SK-N-DZ (cell line): ENCODE results near the gene RPL5.

Experiments used
- DNase-seq: peaks from one replicate; pipeline ENCODE4 v3.0.0-alpha.2; 2015; ENCODE audit warnings: low spot score

RPL5 gene

DNA sequence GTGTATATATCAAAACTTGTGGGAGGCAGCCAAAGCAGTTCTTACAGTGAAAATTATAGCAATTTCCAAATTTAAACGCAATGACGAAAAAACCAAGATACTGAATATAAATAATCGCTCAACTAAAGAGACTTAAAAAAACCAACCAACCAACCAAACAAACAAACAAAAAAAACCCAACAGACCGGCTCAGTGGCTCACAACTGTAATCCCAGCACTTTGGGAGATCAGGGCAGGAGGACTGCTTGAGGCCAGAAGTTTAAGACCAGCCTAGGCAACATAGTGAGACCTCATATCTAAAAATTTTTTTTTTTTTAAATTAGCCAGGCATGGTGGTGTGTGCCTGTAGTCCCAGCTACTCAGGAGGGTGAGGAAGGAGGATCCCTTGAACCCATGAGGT is 23.4 kb downstream of the RPL5 start:
- DNase-seq = no peak

DNA sequence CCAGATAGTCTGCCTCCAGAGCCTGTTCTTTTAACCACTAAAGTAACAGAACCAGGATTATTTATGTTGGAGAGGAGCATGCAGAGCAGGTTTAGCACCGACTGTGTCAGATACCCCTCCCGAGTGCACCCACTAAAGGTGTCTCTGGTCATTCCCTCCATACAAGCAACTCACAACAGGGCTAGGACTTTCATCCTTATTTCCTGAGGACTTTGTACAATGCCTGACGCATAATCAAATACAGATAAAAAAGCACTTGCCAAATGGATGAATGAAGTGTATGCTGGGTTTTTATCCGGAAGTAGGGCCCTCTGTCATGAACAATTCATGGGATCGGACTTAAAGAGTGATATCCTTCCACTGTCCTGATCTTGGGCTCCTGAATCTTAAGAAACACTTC is 26.0 kb downstream of the RPL5 start:
- no peak for DNase-seq

DNA sequence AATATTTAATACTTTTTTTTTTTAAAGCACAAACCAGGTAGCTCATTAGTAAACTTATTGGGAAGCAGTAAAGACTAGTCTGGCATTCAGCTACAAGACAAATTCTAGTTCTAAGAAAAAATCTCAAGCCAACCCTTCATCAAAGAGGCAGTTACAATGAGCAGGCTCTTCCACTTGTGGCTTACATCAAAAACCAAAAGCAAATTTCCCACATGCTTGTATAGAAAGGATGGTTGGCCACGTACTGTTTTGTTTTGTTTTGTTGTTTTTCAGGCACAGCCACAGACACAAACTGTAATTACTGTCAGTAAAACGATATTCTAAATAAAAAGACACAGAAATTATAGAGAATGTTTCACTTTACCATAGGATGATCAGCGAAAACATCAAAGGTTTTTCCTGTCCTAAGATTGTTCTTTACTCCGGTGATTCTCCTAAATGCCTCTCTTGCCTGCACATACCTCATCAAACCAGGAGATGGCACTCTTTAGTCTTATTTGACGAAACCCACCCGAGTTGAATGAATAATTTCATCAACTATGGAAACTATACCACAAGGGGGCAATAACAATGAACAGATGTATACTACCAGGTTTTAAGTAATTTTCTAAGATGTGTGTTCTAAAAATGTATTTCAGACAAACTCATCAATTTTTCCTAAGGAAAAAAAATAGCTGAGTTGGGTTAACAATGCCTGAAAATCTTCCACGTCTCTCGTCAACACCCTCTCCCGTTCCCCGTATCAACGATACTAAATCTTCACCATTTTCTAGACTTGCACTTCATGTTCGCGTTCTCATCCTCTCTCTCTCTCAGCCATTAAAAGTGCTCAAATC is 26.9 kb downstream of the RPL5 start:
- DNase-seq = peak; percentile 77

DNA sequence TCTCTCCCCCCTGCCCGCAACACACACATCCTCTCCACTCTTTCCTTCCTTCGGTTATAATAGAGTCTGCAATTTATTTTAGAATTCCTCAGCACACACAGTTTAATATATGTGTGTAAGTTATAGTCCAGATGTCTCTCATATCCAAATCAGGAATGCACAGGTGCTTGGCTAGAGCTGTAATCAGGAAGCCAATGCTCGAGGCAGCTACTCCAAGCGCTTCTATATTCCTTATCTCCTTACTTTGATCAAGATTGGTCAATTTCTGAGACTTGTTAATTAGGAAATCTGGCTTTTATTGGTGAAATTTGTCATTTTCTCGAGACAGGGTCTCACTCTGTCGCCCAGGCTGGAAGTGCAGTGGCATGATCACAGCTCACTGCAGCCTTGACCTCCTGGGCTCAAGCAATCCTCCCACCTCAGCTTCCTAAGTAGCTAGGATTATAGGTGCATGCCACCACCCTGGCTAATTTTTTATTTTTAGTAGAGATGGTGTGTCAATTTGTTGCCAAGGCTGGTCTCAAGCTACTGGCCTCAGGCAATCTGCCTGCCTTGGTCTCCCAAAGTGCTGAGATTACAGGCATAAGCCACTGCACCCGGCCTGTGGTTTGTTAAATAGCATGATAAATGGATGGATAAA is 27.7 kb downstream of the RPL5 start:
- DNase-seq = no peak

DNA sequence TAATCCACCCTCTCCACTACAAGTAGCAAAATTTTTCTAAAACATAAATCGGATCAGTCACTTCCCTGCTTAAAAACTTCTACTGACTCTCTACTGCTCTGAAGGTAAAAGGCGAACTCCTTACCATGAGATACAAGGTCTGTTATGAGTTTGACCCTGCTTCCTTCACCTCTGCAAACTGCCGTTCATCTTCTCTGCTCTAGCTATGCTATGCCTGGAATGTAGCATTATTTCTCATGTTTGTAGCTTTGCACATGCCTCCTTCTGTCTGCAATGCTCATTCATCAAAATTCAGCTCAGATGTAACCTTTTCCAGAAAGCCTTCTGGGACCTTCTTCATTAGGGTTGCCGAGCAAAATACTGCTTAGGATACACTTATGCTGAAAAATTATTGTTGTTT is 30.8 kb downstream of the RPL5 start:
- DNase-seq = no peak

DNA sequence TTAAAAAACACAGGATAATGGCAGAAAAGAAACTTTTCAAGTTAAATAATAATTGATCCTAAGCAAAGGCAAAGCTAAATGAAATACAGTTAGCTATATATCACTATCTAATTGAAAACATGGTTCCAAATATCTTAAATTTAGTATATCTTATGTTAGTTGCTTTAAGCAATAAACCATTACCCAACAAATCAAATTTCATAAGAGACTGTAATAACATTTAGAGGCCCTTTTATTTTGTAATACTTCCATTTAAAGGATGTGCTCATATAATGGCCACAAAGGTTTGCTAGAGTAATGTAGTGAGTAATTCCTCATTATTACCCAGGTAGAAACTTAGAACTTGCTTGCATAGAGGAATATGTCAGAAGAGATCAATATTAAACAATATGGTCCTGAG is 32.3 kb downstream of the RPL5 start:
- DNase-seq = no peak

DNA sequence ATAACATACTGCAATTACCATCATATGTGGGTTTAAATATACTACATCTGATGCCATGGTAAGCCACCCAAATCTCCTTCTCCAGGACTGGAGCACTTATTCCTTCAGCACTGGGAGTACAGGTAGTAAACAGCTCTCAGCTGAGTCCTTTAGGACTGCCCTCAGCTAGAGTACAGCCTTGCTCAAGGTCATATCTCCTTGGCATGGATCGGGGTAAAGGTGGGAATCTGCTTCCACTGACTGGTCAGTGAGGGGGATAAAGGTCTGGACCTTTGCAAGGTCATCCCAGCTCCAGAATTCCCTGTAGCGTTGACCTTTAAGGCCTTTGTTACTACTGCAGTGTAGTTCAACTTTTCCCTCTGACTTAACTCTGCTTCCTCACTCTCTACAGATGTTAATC is 38.8 kb downstream of the RPL5 start:
- no peak for DNase-seq

DNA sequence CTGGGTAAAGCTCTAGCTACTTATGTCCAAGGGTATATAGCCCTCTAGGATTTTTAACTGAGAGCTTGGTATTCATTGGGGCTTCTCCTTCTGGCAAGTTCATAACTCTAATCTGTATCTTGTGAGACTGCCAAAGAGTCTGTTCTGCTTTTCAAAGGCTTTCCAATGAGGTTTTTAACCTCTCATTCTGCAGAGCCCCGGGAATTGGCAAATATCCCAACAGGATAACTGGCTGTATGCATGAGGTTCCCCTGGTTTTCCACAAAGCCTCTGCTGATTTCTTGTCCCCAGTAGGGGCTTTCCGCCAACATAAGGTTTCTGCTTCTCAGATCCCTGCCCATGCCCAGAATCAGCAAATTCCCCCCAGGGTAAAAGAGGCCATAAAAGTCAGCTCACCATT is 40.9 kb downstream of the RPL5 start:
- DNase-seq = no peak

DNA sequence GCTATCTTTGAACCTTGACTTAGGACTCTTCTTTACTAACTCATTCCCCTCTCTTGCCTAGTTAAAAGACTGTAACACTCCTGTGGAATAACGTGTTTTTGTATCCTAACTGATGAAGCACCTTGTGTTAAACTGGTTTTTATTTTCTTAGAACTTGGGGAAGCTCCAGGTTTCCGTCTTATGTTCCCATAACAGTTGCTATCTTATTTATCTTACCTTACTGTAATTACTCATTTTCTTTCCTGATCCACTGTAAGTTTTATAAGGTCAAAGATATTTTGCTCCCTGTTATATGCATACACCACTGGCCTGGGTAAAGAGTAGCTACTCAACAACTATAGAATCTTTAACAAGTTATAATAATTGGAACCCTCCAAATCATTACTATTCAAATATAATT is 43.1 kb downstream of the RPL5 start:
- no peak for DNase-seq

DNA sequence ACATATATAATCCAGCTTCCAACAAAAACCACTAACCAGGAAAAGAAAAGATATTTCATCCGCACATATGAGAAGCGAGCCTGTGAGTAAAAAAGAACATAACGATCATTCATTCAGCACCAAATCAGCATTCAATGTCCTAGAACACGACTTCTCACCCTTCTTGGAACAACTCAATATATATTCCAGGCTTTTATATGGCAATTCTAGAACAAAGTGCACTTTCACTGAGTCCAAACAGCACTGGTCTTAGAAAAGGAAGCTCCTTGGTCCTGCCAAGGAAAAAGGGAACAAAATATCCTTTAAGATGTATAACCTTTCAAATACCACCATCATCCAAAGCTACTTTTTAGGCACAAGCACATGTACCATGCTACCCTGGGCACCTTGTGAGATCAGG is 44.5 kb downstream of the RPL5 start:
- DNase-seq = no peak

DNA sequence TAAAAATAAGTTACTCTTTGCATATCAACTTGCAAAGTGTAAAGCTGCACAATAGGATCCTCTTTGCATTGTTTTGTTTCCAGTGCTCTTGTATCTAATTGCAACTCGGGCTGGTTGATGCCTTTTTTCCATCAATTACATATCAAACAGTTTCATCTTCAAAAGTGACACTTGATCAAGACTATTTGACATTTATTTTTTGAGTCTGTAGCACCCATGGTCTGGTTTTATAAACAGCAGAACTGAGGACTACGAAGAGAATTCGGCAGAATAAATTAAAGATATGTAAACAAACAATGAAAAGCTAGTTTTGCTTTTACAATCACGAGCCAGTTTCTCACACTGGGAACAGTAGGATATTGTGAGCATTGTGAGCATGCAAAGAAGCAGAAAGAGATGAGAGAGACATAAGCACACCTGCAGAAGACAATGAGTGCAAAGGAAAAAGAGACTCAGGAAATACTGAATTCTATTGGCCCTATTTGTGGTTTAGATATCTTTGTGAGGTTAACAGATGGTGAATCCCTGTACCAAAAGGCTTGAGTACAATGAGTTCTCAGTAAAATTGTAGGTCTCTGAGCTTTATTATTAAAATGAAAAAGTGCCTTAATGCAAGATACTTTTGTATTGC is 45.4 kb downstream of the RPL5 start:
- DNase-seq = peak; percentile 9

DNA sequence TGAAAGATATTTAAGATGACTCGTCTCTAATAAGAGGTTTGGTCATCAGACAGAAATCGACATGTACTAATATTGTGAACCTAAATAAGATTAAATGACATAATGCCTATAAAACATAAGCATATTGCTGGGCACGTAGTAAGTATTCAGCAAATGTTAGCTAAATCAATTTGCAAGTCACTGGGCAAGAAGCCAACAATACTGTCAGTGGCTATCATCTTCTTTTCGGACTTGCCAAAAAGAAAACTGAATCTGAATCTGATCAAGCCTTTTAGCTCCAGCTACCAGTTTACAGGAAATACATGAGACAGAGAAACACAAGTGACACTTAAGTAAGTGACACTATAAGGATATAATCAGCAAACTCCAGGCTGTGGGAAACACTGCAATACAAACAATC is 46.0 kb downstream of the RPL5 start:
- peak; percentile 40 for DNase-seq

DNA sequence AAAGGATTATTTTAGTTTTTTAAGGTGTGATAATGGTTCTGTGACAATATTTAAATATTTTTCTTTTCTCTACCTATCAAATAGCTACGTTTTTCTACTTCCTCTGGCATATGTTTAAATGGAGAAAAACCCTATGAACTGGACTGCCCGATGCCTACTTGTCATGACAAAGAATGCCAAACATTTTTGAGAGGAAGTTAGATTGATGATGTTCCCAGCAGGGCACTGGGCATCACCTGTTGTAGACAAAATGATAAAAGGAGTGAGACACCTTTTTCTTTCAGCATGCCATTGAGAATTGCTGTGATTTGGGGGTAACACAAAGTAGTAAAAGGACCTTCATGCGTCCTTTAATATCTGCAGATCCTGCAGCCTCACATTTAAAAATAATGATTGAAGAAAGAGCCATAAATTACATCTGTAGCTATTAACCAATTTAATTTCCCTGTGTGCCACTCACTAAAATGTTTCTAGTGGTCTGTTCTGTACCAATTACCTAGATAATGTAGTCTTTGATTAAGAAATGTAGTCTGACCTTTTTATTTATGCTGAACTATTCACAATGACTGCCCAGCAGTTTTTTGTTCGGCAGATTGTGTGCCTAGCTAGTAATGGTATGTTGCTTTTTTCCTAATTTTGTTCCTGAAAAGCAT is 47.6 kb downstream of the RPL5 start:
- no peak for DNase-seq

DNA sequence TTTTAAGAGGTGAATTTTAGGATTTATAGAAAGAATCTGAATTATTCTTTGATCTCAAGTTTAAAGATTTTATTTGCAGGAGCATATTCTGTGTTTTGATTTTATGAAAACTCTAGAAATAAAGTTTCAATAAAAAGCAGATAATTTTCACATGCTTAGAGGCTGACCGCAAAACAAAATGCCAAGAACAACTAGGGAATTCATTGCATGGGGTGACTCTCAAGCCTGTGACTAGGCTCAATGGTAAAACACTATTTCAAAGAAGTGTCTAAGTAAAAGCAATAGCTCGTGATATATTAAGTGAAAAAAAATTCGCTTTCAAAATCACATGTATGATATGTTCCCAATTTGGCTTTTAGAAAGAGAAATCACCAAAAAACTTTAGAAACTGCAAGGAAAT is 49.6 kb downstream of the RPL5 start:
- no peak for DNase-seq

DNA sequence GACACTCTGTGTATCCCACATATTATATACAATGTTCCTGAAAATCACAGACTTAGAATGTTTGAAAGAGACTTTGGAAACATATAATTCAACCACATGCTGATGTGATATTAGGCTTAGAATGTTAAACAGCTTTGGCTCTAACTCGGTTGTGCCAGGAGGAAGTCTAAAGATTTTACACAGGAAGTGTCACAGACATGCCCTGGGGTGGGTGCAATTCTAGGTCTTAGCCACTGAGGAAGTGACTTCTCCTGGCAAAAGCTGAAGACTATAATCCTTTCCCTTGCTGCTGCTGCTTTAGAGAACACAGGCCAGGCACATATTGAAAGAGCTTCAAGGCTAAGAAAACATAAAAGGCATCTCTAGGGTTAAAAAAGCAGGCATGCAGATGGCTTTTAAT is 51.0 kb downstream of the RPL5 start:
- no peak for DNase-seq

DNA sequence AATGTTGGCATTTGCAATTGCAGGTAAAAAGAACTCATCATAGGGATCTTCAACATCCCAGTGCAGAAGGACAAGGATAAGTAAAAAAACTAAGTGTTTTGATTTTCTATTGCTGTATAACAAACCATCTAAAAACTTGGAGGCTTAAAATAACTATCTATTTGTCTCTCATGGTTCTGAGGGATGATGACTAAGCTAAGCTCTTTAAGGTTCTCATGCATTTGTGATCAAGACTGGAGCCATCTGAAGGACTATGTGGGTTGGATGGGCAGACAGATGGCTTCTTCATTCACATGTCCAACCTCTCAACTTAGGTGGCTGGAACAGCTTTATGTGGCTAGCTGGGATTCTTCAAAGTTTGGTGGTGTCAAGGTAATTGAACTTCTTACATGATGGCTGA is 51.5 kb downstream of the RPL5 start:
- no peak for DNase-seq

DNA sequence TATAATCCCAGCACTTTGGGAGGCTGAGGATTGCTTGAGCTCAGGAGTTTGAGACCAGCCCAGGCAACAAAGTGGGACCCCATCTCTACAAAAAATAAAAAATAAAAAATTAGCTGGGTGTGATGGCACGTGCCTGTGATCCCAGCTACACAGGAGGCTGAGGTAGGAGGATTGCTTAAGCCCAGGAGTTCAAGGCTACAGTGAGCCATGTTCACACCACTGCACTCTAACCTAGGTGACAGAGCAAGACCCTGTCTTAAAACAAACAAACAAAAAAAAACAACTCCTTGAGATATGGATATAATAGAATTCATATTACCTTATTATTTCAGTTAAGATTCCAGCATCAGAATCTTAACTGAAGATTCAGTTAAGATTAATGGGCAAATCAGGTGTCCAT is 52.4 kb downstream of the RPL5 start:
- DNase-seq = no peak

DNA sequence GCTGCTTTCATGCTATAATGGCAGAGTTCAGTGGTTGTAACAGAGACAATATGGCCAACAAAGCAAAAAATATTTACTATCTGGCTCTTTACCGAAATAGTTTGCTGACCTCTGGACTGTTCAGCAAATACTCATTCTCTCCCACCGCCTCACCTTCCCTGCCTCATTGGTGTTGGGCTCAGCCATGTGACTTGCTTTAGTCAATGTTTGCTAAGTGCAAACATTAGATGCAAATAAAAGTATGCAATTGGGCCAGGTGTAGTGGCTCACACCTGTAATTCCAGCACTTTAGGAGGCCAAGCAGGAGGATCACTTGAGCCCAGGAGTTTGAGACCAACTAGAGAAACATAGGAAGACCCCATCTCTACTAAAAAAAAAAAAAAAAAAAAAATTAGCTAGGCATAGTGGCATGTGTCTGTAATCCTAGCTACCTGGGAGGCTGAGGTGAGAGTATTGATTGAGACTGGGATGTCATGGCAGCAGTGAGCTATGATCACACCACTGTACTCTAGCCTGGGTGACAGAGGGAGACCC is 55.1 kb downstream of the RPL5 start:
- no peak for DNase-seq

DNA sequence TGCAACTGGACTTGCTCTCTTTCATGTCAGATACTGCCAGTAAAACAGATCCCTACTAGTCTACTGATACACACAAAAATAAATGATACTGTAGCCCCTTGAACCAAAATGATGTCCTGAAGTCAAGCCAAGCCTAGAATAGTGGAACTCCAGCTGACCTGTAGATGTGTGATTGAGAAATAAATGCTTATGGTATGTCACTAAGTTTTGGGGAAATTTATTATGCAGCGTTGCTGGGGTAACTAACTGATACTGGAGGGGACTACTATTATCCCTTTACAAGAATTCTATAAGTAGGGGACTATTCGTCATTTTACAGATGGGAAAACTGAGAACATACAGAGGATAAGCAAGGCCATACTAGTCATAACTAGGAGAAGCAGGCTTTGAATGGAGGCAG is 55.6 kb downstream of the RPL5 start:
- no peak for DNase-seq
